HG03442 (cell line): ENCODE data around the gene BAG3.
"Not testable (repeated sequence)": the region's sequence is repeated elsewhere in the genome, so short reads cannot be mapped to it uniquely, and the experiment has no call there.

Source experiments
- ATAC-seq: cut with Tn5 transposase; IDR thresholded peaks from one replicate; pipeline ENCODE4 v1.9.1; 2021; ENCODE audit warnings: mild to moderate bottlenecking, moderate library complexity; ENCODE audit not compliant: unreplicated experiment

BAG3 gene

GRCh38 chr10:119650692-119651513, at the start of gene BAG3:
Gene BAG3 (plus strand): TSS chr10:119651380. CDS start chr10:119651676, 296 bp downstream.
- ATAC-seq = peak; percentile 61

- ATAC-seq = no peak
Observed at GRCh38 chr10:119602241-119603095, 48.7 kb upstream of the BAG3 start.

- ATAC-seq = no peak
Observed at GRCh38 chr10:119604468-119604867, 46.7 kb upstream of the BAG3 start.

- no peak for ATAC-seq
Observed at GRCh38 chr10:119608316-119609155, 42.6 kb upstream of the BAG3 start.

GRCh38 chr10:119609516-119609915, 41.7 kb upstream of the BAG3 start:
- no peak for ATAC-seq

- ATAC-seq = no peak
Observed at GRCh38 chr10:119611433-119611832, 39.7 kb upstream of the BAG3 start.

- no peak for ATAC-seq
Observed at GRCh38 chr10:119613741-119614140, 37.4 kb upstream of the BAG3 start.

GRCh38 chr10:119614686-119615085, 36.5 kb upstream of the BAG3 start:
- no peak for ATAC-seq

- ATAC-seq = no peak
Observed at GRCh38 chr10:119616882-119617570, 34.2 kb upstream of the BAG3 start.

GRCh38 chr10:119619215-119619614, 32.0 kb upstream of the BAG3 start:
- no peak for ATAC-seq

GRCh38 chr10:119619811-119620210, 31.4 kb upstream of the BAG3 start:
- ATAC-seq = not testable (repeated sequence)

- no peak for ATAC-seq
Observed at GRCh38 chr10:119620241-119621077, 30.7 kb upstream of the BAG3 start.

- ATAC-seq = no peak
Observed at GRCh38 chr10:119621078-119621384, 30.1 kb upstream of the BAG3 start.

GRCh38 chr10:119625570-119626280, 25.5 kb upstream of the BAG3 start:
- no peak for ATAC-seq

- no peak for ATAC-seq
Observed at GRCh38 chr10:119630300-119630699, 20.9 kb upstream of the BAG3 start.

- no peak for ATAC-seq
Observed at GRCh38 chr10:119633538-119634218, 17.5 kb upstream of the BAG3 start.

- ATAC-seq = no peak
Observed at GRCh38 chr10:119634219-119634544, 17.0 kb upstream of the BAG3 start.

- no peak for ATAC-seq
Observed at GRCh38 chr10:119637631-119638030, 13.5 kb upstream of the BAG3 start.

GRCh38 chr10:119638982-119639381, 12.2 kb upstream of the BAG3 start:
- no peak for ATAC-seq
